SK-N-SH treated with all-trans-retinoic acid at 6 μM for 48 hours (cell line): Measurements from ENCODE around the gene CNNM3.

Experiments used
- ESRRG ChIP-seq: fragments of 250-450 bp; sonication (Bioruptor Pico); IDR thresholded peaks from 2 replicates; pipeline ENCODE4 v1.6.1; 2021; ENCODE audit warnings: mild to moderate bottlenecking
- OSR1 ChIP-seq: fragments of 250-450 bp; sonication (Bioruptor Pico); IDR thresholded peaks from 2 replicates; pipeline ENCODE4 v1.8.0; 2022; ENCODE audit warnings: moderate library complexity, mild to moderate bottlenecking, inconsistent platforms
- RARB ChIP-seq: fragments of 250-450 bp; sonication (Bioruptor Pico); IDR thresholded peaks from 2 replicates; pipeline ENCODE4 v1.8.0; 2021; ENCODE audit warnings: mild to moderate bottlenecking, moderate library complexity
- SNAI2 ChIP-seq: fragments of 250-450 bp; sonication (Bioruptor Pico); IDR thresholded peaks from 2 replicates; pipeline ENCODE4 v1.5.0; 2020; ENCODE audit warnings: mild to moderate bottlenecking, moderate library complexity
- TCF4 ChIP-seq: fragments of 250-450 bp; sonication (Bioruptor Pico); IDR thresholded peaks from 2 replicates; pipeline ENCODE4 v1.8.0; 2021; ENCODE audit warnings: mild to moderate bottlenecking, moderate library complexity, borderline replicate concordance
- TOX ChIP-seq: fragments of 250-450 bp; sonication (Bioruptor Pico); IDR thresholded peaks from 2 replicates; pipeline ENCODE4 v1.8.0; 2021; ENCODE audit warnings: mild to moderate bottlenecking, moderate library complexity, borderline replicate concordance
- ZFP3 ChIP-seq: fragments of 250-450 bp; sonication (Bioruptor Pico); IDR thresholded peaks from 2 replicates; pipeline ENCODE4 v1.5.0; 2020; ENCODE audit warnings: mild to moderate bottlenecking, moderate library complexity
- ZFP30 ChIP-seq: fragments of 450-650 bp; formaldehyde crosslinking; IDR thresholded peaks from 2 replicates; pipeline ENCODE4 v1.5.0; 2022; ENCODE audit warnings: mild to moderate bottlenecking, moderate library complexity
- TF ChIP-seq, protein P1 (sequence below): fragments of 250-450 bp; sonication (Bioruptor Pico); IDR thresholded peaks from 2 replicates; pipeline ENCODE4 v1.5.0; 2020; ENCODE audit warnings: mild to moderate bottlenecking, moderate library complexity
- TF ChIP-seq, protein P2 (sequence below): fragments of 250-450 bp; sonication (Bioruptor Pico); IDR thresholded peaks from 2 replicates; pipeline ENCODE4 v1.5.1; 2020; ENCODE audit warnings: low read depth, mild to moderate bottlenecking, moderate library complexity

DNA sequence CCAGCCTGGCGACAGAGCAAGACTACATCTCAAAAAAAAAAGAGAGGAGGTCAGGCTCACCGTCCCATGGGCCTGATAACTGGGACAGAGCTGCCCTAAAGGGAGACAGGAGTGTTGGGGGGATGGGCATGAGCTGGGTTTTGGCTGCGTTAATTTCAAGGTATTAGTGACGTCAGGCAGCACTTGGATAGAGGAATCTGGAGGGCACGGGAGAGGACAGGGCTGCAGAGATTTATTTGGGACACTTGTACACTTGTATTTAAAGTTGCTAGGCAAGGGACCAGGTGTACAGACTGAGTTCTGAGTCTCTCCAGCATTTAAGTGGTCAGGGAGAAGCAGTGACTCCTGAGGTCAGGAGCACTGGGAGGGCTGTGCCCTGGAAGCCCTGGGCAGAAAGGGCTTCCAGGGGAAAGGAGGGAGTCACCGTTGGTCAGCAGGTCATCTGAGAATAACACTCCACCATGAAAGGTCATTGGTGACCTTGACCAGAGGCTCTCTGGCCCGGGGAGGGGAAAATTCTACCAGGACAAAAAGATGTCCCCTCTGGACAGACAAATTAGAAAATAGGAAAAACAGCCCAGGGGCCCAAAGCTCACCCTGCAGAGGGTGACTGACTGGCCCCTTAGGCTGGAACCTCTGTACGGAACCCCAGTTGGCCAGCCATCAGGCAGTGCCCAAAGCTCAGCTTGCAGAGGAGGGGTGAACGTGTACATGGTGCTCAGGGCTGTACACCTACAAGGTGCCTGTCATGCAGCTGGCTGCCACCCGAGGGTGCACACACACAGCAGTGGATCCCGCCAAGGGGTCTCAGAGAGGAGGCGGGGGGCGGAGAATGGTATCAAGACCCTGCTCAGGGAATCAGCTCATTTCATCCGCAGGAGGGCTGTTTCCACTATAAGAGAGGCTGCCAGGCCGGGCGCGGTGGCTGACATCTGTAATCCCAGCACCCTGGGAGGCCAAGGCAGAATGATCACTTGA lies 23.0 kb upstream of the CNNM3 start:
- no peak for TF ChIP-seq ZFP3
- TF ChIP-seq RARB (CRISPR knock-in tag): no peak
- no peak for TF ChIP-seq OSR1 (CRISPR knock-in tag)
- TF ChIP-seq TCF4 (CRISPR knock-in tag): no peak
- no peak for TF ChIP-seq ZFP30
- no peak for TF ChIP-seq TOX (CRISPR knock-in tag)
- TF ChIP-seq, protein P1, sequence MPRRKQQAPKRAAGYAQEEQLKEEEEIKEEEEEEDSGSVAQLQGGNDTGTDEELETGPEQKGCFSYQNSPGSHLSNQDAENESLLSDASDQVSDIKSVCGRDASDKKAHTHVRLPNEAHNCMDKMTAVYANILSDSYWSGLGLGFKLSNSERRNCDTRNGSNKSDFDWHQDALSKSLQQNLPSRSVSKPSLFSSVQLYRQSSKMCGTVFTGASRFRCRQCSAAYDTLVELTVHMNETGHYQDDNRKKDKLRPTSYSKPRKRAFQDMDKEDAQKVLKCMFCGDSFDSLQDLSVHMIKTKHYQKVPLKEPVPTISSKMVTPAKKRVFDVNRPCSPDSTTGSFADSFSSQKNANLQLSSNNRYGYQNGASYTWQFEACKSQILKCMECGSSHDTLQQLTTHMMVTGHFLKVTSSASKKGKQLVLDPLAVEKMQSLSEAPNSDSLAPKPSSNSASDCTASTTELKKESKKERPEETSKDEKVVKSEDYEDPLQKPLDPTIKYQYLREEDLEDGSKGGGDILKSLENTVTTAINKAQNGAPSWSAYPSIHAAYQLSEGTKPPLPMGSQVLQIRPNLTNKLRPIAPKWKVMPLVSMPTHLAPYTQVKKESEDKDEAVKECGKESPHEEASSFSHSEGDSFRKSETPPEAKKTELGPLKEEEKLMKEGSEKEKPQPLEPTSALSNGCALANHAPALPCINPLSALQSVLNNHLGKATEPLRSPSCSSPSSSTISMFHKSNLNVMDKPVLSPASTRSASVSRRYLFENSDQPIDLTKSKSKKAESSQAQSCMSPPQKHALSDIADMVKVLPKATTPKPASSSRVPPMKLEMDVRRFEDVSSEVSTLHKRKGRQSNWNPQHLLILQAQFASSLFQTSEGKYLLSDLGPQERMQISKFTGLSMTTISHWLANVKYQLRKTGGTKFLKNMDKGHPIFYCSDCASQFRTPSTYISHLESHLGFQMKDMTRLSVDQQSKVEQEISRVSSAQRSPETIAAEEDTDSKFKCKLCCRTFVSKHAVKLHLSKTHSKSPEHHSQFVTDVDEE: no peak
- TF ChIP-seq, protein P2, sequence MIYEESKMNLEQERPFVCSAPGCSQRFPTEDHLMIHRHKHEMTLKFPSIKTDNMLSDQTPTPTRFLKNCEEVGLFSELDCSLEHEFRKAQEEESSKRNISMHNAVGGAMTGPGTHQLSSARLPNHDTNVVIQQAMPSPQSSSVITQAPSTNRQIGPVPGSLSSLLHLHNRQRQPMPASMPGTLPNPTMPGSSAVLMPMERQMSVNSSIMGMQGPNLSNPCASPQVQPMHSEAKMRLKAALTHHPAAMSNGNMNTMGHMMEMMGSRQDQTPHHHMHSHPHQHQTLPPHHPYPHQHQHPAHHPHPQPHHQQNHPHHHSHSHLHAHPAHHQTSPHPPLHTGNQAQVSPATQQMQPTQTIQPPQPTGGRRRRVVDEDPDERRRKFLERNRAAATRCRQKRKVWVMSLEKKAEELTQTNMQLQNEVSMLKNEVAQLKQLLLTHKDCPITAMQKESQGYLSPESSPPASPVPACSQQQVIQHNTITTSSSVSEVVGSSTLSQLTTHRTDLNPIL: no peak
- TF ChIP-seq SNAI2 (CRISPR knock-in tag): no peak
- TF ChIP-seq ESRRG (CRISPR knock-in tag): no peak
